ENCODE measurements around the gene MINAR1.
"Not testable (repeated sequence)": the region's sequence is repeated elsewhere in the genome, so short reads cannot be mapped to it uniquely, and the experiment has no call there.

Gene MINAR1

GRCh38 chr15:79431636-79432344 is at the start of gene MINAR1:
Gene MINAR1 (plus strand): TSS chr15:79432336. CDS start chr15:79456148, 23,812 bp downstream.
- no peak for DNase-seq

- peak in 1 of 2 donors; percentile 40 for DNase-seq
Observed at GRCh38 chr15:79394231-79394630, 37.9 kb upstream of the MINAR1 start.

GRCh38 chr15:79396850-79397249 is 35.3 kb upstream of the MINAR1 start:
- no peak for DNase-seq

GRCh38 chr15:79397269-79397910 is 34.7 kb upstream of the MINAR1 start:
- DNase-seq, result no peak

GRCh38 chr15:79399606-79400005 is 32.5 kb upstream of the MINAR1 start:
- no peak for DNase-seq

- no peak for DNase-seq
Observed at GRCh38 chr15:79400650-79401049, 31.5 kb upstream of the MINAR1 start.

- no peak for DNase-seq
Observed at GRCh38 chr15:79401301-79401700, 30.8 kb upstream of the MINAR1 start.

- no peak for DNase-seq
Observed at GRCh38 chr15:79402136-79402535, 30.0 kb upstream of the MINAR1 start.

GRCh38 chr15:79403501-79403900 is 28.6 kb upstream of the MINAR1 start:
- no peak for DNase-seq

GRCh38 chr15:79406210-79406609 is 25.9 kb upstream of the MINAR1 start:
- DNase-seq, result no peak

- no peak for DNase-seq
Observed at GRCh38 chr15:79408041-79408440, 24.1 kb upstream of the MINAR1 start.

GRCh38 chr15:79410237-79410636 is 21.9 kb upstream of the MINAR1 start:
- DNase-seq, result no peak

- DNase-seq, result no peak
Observed at GRCh38 chr15:79412010-79412409, 20.1 kb upstream of the MINAR1 start.

- no peak for DNase-seq
Observed at GRCh38 chr15:79412429-79412828, 19.7 kb upstream of the MINAR1 start.

GRCh38 chr15:79416876-79417275 is 15.3 kb upstream of the MINAR1 start:
- DNase-seq, result no peak

- DNase-seq, result peak in 1 of 2 donors; percentile 43
Observed at GRCh38 chr15:79418693-79419279, 13.3 kb upstream of the MINAR1 start.

GRCh38 chr15:79425591-79426295 is 6.4 kb upstream of the MINAR1 start:
- DNase-seq, result no peak

- not testable (repeated sequence) for DNase-seq
Observed at GRCh38 chr15:79426899-79427298, 5.2 kb upstream of the MINAR1 start.

GRCh38 chr15:79427781-79428598 is 4.1 kb upstream of the MINAR1 start:
- no peak for DNase-seq

GRCh38 chr15:79430901-79431635 is 1.1 kb upstream of the MINAR1 start:
- DNase-seq, result no peak

GRCh38 chr15:79432345-79433275 is 474 bp downstream of the MINAR1 start:
- DNase-seq, result no peak

All from hippocampal formation (tissue), 2 donors.